GM12873 (cell line): Measurements from ENCODE around the gene HSPB1.
A peak's percentile ranks its signal among the peaks of the same experiment; 100 is the strongest.

ENCODE experiments used
- TF ChIP-seq, protein P1 (sequence below): IDR thresholded peaks from 2 replicates; pipeline ENCODE4 v1.5.1; 2012; ENCODE audit warnings: low read depth, mild to moderate bottlenecking, moderate library complexity, low read length, control low read depth; ENCODE audit not compliant: insufficient read depth; ENCODE audit errors: missing control alignments

HSPB1 gene

DNA sequence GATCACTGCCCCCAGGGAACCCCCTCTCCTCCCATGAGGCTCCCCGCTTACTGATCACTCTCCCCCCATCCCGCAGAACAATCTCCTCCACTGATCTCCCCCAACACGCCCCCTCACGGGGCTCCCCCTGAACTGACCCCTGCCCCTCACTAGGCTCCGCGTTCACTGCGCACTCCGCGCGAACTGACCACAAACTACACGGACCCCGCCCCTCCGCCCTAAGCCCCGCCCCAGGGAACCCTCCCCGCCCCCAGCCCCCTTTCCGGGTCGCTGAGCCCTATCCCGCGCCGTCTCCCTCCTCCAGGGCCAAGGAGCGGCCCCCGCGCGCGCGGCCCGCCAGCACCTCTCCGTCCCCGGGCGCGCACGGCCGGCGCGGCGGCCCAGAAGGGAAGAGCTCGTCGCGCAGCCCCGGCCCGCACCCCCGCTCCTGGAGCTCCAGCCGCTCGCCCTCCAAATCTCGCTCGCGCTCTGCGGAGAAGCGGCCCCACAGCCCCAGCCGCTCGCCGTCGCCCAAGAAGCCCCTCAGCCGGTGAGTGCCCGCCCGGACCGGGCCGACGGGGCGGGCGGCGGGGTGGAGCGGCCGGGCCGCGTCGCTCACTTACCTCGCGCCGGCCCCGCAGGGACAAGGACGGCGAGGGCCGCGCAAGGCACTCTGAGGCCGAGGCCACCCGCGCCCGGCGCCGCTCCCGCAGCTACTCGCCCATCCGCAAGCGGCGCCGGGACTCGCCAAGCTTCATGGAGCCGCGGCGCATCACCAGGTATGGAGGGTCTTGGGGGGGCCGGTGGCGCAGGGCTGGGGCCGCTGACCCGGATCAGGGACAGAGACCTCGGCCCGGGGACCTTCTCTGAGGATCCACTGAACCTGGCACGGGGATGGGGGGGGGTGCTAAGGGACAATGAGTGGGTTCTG is 19.9 kb upstream of the HSPB1 start:
- TF ChIP-seq, protein P1, sequence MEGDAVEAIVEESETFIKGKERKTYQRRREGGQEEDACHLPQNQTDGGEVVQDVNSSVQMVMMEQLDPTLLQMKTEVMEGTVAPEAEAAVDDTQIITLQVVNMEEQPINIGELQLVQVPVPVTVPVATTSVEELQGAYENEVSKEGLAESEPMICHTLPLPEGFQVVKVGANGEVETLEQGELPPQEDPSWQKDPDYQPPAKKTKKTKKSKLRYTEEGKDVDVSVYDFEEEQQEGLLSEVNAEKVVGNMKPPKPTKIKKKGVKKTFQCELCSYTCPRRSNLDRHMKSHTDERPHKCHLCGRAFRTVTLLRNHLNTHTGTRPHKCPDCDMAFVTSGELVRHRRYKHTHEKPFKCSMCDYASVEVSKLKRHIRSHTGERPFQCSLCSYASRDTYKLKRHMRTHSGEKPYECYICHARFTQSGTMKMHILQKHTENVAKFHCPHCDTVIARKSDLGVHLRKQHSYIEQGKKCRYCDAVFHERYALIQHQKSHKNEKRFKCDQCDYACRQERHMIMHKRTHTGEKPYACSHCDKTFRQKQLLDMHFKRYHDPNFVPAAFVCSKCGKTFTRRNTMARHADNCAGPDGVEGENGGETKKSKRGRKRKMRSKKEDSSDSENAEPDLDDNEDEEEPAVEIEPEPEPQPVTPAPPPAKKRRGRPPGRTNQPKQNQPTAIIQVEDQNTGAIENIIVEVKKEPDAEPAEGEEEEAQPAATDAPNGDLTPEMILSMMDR, result no peak

DNA sequence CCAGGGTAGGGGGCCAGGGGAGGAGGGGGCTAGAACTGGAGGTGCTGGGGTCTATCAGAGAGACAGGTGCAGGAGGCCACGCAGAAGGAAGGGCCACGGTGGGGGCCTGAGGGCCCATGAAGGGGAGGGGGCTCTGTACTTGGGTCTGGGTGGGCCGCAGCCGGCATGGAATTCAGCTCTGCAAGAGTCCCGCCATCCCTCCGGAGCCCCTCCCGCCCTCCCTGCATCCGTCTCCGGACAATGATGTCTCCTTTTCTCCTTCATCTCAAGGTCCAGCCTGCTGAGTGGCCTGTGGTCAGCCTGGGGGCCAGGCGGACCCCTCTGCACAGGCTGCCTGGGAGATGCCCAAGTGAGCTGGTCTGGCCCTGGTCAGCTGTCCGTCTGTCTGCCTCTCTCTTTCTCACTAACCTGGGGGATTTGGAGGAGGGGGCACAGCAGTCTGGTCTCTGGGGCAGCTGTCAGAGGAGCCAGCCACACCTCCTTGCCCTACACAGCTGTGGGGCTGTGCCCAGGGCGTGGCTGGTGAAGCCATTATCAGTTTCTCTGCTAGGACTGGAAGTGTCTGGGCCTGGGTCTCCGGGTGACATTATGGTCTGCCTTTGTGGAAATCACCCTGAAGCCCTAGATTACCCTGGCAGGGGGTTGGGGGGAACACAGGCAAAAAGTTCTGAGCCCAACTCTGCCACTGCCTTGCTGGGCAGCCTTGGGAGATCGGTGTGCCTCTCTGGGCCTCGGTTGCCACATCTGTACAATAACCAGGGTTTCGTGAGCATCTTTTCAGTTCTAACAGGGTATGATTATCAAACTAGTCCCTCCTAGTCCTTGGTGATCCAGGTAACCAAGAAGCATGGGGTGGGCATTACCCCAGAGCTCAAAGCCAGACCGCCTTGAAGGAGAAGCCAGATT is 19.0 kb upstream of the HSPB1 start:
- TF ChIP-seq, protein P1, result no peak

DNA sequence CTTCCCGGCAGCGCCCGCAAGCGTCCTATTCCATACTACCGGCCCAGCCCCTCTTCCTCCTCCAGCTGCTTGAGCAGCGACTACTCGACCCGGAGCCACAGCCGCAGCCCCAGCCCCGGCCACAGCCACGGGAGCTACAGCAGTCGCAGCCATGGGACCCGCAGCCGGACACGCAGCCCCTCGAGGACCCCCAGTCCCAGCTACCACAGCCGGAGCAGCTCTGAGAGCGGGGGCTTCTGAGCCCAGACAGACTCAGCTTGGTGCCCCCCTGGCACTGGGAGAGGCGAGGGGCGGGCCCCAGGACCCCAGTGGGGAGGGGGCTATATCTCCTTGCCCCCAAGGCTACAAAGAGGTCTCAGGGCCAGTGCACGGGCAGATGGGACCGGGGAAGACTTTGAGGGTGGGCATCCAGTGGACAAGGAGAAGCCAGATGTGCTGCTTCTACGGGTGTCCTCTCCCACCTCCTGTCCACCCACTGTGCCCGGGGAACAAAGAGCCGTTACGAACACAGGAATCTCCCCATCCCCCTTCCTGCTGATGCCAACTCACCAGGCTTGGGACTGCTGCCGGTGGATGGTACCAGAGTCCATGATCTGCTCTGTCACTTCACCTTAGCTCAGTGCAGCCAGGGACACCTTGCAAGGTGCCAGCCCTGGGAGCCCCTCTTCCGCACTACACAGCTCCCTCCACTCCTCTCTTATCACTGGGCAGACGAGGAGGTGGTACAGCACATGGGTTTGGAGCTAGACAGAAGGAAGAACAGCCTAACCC is 16.7 kb upstream of the HSPB1 start:
- TF ChIP-seq, protein P1, result no peak

DNA sequence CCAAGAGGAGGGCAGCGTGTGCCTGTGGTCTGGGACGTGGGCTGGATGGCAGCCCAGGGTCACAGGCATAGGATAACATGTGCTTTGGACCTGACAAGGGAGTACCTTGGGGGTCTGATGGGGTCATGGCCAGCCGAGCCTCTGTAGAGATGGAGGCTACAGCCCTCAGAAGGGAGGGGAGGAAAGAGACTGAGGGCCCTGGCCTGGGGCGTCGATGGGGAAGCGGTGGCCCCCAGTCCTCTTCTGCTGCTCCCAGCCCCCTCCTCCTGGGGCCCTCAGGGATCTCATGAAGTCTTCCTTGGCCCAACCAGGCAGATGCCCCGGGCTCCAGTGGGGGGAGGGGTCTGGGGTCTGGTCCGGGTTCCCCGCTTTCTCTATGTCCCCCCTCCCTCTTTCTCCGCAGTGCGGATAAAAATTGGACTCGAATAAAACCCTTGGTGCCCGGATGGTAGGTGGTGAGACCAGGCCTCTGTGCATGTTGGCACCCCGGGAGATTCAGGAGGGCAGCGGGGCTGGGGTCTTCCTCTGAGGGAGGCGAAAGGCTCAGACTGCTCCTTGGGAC is 15.6 kb upstream of the HSPB1 start:
- TF ChIP-seq, protein P1, result no peak

DNA sequence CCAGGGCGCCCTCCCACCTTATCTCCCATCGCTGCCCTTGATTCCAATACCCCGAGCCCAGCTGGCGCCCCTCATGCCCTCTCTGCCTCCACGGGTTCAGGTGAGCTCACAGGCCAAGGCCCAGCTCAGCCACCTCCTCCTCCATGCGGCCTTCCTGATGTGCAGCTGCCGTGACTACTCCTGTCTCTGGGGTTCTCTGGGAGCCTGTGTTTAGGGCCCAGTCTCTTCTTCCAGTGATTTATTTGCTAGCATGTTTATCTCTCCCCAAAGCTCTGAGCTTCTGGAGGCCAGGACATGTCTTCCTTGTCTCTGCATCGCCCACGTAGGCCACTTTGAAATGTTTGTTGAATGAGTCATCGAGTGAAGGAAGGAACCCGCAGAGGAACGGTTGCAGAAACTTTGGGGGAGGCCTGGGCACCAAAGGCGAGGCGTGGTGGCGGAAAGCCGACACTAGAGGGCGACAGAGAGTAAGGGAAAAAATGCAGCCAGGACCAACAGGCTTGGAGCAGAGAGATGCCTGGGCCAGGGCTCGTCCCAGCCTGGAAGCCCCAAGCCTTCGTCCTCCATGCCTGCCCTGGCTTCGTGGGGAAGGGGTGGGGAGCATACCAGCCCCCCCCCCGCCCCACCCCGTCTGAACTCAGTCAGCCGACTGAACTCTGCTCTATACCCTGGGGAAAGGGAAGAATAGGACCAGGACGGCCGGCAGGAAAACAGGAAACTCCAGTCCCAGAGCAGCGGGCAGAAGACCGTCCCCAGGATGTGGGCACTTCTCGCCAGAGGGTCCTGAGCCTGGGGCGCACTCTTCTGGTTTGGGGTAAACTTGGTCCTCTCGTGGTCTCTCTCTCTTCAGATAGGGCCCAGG is 10.9 kb upstream of the HSPB1 start:
- TF ChIP-seq, protein P1, result peak; percentile 95

DNA sequence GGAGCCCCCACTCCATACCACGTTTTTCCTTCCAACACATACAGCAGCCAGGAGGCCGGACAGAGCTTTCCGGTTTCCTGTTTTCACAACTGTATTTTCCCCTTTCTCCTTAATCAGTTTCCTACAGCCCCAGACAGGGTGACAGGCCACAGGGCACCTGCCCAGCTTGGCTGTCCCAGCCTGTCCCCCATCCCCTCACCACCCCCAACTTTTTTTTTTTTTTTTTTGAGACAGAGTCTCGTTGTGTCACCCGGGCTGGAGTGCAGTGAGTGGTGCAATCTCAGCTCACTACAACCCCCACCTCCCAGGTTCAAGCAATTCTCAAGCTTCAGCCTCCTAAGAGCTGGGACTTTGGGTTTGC is 10.3 kb upstream of the HSPB1 start:
- TF ChIP-seq, protein P1, result no peak
